ENCODE data around the gene ZNF497.

The ZNF497 gene

GRCh38 chr19:58355215-58355796, 7.2 kb downstream of the ZNF497 start:
- TF ChIP-seq, protein P1, sequence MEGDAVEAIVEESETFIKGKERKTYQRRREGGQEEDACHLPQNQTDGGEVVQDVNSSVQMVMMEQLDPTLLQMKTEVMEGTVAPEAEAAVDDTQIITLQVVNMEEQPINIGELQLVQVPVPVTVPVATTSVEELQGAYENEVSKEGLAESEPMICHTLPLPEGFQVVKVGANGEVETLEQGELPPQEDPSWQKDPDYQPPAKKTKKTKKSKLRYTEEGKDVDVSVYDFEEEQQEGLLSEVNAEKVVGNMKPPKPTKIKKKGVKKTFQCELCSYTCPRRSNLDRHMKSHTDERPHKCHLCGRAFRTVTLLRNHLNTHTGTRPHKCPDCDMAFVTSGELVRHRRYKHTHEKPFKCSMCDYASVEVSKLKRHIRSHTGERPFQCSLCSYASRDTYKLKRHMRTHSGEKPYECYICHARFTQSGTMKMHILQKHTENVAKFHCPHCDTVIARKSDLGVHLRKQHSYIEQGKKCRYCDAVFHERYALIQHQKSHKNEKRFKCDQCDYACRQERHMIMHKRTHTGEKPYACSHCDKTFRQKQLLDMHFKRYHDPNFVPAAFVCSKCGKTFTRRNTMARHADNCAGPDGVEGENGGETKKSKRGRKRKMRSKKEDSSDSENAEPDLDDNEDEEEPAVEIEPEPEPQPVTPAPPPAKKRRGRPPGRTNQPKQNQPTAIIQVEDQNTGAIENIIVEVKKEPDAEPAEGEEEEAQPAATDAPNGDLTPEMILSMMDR (IDR thresholded peaks at IDR 0.05) = no peak

DNA sequence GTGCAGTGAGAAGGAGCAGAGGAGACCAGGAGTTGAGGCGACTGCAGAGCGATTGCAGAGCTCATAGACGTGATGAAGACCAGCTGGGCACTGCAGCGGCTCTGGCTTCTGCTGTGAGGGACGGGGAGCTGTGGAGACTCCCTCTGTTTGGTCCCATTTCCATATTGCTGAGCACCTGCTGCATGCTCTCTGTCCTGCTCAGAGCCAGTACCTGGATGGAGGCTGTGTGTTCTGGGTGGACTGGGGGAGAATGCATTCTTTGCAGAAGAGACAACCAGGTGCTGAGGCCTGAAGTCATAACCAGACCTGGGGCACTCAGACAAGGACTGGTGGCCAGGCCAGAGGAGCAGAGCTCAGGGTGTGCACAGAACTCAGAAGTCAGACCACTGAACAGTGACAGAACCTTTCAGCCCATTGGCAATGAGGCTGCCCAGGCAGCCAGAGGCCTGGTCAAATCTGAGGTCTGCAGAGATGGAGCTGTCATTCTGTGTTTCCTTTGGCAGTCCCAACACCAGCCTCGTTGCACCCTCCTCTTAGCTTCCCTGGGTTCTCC, 8.0 kb downstream of the ZNF497 start:
- TF ChIP-seq, protein P1 (IDR thresholded peaks at IDR 0.05) = no peak

DNA sequence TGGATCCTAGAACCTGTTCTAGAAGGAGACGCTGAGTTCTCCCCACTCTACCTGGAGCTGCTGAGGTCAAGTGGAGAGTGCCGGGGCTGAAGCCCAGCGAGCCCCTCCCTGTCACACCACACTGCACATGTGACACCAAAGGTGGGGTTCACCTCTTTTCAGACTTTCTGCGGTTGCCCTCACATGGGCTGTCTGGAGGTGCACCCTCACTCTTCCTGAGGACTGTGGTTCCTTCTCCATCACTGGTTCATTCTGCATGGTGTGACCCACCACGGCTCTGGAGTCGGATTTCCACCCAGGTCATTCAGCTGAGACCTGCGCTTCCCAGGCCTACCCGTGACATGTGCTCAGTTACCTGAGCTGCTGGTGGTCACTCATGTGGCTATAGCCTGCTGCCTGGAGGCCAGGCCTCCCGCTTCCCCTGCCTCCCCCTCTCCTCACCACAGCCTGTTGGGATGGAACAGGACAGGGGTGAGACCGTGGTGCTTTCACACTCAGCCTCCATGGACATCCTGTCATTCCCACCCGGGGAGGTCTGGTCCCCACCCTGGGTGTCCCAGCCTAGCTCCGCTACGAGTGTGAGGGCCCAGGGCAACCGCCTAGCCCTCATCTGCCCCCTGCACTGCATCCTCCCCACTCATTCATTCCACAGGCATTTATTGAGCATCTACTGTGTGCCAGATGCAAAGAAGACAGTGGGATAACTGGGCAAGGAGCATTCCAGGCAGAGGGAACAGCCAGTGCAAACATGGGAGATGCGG, 8.7 kb downstream of the ZNF497 start:
- TF ChIP-seq, protein P1 (IDR thresholded peaks at IDR 0.05) = no peak

DNA sequence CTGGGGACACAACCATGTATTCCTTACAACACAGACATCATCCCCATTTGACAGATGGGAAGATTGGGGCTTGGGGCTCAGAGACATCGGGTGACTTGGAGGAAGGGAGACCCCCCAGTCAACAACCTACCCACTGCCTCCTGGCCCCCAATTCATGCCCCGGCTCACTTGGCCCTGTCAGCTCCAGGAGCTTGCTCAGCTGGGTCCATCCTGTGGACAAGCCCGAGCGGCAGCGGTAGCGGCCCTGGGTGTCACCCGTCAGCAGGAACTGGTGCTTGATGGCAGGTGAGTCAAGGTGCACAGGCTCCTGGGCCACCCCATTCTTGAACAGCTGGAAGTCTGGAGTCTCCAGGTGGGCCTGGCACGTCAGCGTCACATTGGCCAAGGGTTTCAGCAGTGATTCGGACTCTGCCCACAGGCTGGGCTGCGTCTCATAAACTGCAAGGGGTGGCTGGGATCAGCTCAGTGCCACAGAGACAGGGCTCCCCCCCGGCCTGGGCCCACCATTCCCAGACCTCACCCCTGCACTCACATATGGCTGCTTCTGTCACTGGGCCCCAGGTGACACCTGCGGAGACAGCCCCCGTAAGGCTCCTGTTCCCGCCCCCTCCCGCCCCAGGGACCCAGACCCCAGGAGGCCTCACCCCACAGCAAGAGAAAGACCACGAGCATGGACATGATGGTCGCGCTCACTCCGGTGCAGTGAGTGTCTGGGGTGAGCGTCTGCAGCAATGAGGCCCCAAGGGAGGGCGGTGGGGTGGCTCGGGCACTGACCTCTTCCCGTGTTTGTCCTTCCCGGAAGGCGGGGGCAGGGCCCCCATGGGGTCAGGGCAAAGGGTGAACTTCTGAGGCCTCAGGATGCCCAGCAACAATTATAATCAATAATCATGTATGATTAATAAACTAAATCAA, 9.5 kb downstream of the ZNF497 start, which contains the start of gene A1BG:
Gene A1BG, minus strand, starts transcription at position 733 of the 912 bp plus-strand sequence. Its CDS starts 55 bp downstream, at position 678.
- TF ChIP-seq, protein P1 (IDR thresholded peaks at IDR 0.05) = no peak

DNA sequence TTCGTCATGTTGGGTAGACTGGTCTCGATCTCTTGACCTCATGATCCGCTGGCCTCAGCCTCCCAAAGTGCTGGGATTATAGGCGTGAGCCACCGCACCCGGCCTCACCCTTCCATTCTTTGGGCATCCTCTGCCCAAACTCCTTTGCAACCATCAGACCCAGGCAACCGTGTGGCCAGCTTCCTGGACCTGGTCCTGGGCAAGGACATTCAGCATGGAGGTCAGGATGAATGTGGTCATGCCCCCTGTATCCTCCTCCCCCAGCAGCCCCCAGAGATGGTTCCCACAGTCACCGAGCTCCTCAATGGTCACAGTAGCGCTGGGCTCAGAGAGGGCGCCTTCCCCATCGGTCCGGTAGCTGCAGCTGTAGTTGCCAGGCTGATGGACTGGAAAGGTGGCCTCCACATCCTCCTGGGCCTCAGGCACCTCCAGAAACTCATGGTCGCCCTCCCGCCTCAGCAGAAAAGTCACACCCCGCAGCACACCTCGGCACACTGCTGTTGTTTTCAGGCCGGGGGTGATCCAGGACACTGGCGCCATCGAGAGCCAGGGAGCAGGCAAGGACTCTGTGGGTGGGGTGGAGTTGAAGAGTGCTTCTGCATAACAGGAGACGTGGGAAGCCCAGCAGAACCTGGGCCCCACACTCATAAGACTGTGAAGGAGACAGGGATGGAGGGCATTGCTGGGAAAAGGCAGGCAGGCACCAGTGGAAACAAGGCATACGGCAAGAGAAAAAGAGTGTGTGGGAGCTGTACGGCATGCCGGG, 10.4 kb downstream of the ZNF497 start:
- TF ChIP-seq, protein P1 (IDR thresholded peaks at IDR 0.05) = no peak

DNA sequence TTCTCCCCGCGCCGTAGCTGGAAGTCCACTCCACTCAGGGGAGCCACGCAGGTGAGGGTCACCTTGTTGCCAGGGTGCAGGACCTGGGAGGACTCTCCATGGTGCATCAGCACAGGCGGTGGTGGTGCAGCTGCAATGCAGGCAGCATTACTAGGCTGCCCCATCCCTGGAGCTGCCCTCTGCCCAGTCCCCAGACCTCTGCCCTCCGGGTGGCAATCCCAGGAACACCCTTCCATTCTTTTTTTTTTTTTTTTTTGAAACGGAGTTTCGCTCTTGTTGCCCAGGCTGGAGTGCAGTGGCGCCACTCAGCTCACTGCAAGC, 11.0 kb downstream of the ZNF497 start:
- TF ChIP-seq, protein P1 (IDR thresholded peaks at IDR 0.05) = no peak

Measured in LNCAP (cell line).